NT2/D1 (cell line): ENCODE measurements around the gene BGLAP.

Source experiments
- DNase-seq: peaks from one replicate; pipeline ENCODE4 v3.0.0-alpha.2; 2011; ENCODE audit warnings: low read depth, low spot score
- H3K27me3 ChIP-seq: 2 replicates; pipeline ENCODE4 v1.6.0; 2011; ENCODE audit warnings: mild to moderate bottlenecking; ENCODE audit not compliant: insufficient read length, insufficient read depth
- H3K36me3 ChIP-seq: 2 replicates; pipeline ENCODE4 v1.6.1; 2011; ENCODE audit warnings: mild to moderate bottlenecking, low read length, mixed read lengths; ENCODE audit not compliant: insufficient read depth, insufficient read length
- H3K4me1 ChIP-seq: 2 replicates; pipeline ENCODE4 v1.5.1; 2011; ENCODE audit not compliant: insufficient read depth, insufficient read length
- H3K4me3 ChIP-seq: 2 replicates; pipeline ENCODE4 v1.5.1; 2011; ENCODE audit warnings: low read depth; ENCODE audit not compliant: insufficient read length
- H3K9ac ChIP-seq: 2 replicates; pipeline ENCODE4 v1.6.0; 2011; ENCODE audit warnings: low read depth; ENCODE audit not compliant: insufficient read length
- H3K9me3 ChIP-seq: 2 replicates; pipeline ENCODE4 v1.5.1; 2011; ENCODE audit warnings: mild to moderate bottlenecking, low read length; ENCODE audit not compliant: insufficient read depth
- SUZ12 ChIP-seq: IDR thresholded peaks from 2 replicates; pipeline ENCODE4 v1.6.1; 2011; ENCODE audit not compliant: insufficient read length, insufficient read depth; ENCODE audit errors: extremely low read depth
- YY1 ChIP-seq: IDR thresholded peaks from 2 replicates; pipeline ENCODE4 v1.6.1; 2011; ENCODE audit not compliant: insufficient read length, insufficient read depth
- ZNF274 ChIP-seq: IDR thresholded peaks from 2 replicates; pipeline ENCODE4 v1.6.1; 2011; ENCODE audit warnings: mild to moderate bottlenecking, low read depth, low read length

The BGLAP gene

GRCh38 chr1:156283521-156283920, 41.5 kb downstream of the BGLAP start:
- peak overlapping the region; percentile 95 for H3K9ac ChIP-seq
- no peak for TF ChIP-seq YY1
- no peak for TF ChIP-seq SUZ12
- no peak for TF ChIP-seq ZNF274
- DNase-seq: no peak

GRCh38 chr1:156284112-156284511, 42.1 kb downstream of the BGLAP start, which contains the start of gene TMEM79:
Gene TMEM79, plus strand, starts transcription at chr1:156284325. Its CDS starts 902 bp downstream, at chr1:156285227.
- peak within 1 kb of the TSS; percentile 95 for H3K9ac ChIP-seq
- peaks cover 75% of the 10 kb centered on the region for H3K36me3 ChIP-seq
- H3K4me3 ChIP-seq: peak within 1 kb of the TSS; percentile 80
- no peaks in the 10 kb centered on the region for H3K27me3 ChIP-seq
- no peak for TF ChIP-seq ZNF274
- TF ChIP-seq YY1: no peak
- no peak for TF ChIP-seq SUZ12
- peaks cover 8% of the 10 kb centered on the region for H3K4me1 ChIP-seq
- no peaks in the 10 kb centered on the region for H3K9me3 ChIP-seq
- DNase-seq: no peak

More at GRCh38 chr1:156283521-156283920, 41.5 kb downstream of the BGLAP start:
- H3K27me3 ChIP-seq: no peaks in the 10 kb centered on the region
- no peaks in the 10 kb centered on the region for H3K9me3 ChIP-seq
- H3K4me1 ChIP-seq: peaks cover 8% of the 10 kb centered on the region
- peak overlapping the region; percentile 80 for H3K4me3 ChIP-seq
- H3K36me3 ChIP-seq: peaks cover 76% of the 10 kb centered on the region

GRCh38 chr1:156284757-156285156, 42.8 kb downstream of the BGLAP start:
- DNase-seq: no peak
- Histone ChIP-seq H3K36me3 (peaks cover 73% of the 10 kb centered on the region), H3K4me3 (no peak overlapping the region), H3K9me3 (no peaks in the 10 kb centered on the region), H3K9ac (no peak overlapping the region), H3K4me1 (peaks cover 8% of the 10 kb centered on the region), H3K27me3 (no peaks in the 10 kb centered on the region)
- TF ChIP-seq YY1 (no peak), SUZ12 (no peak), ZNF274 (no peak)

- peaks cover 4% of the 10 kb centered on the region for H3K4me1 ChIP-seq
- H3K9me3 ChIP-seq: no peaks in the 10 kb centered on the region
- no peak overlapping the region for H3K9ac ChIP-seq
- TF ChIP-seq SUZ12: no peak
- no peak for TF ChIP-seq YY1
- no peak for TF ChIP-seq ZNF274
- H3K4me3 ChIP-seq: no peak overlapping the region
- H3K36me3 ChIP-seq: peaks cover 72% of the 10 kb centered on the region
- H3K27me3 ChIP-seq: no peaks in the 10 kb centered on the region
- no peak for DNase-seq
Observed at GRCh38 chr1:156285437-156285836, 43.5 kb downstream of the BGLAP start.

GRCh38 chr1:156286061-156286460, 44.1 kb downstream of the BGLAP start:
- H3K36me3 ChIP-seq: peaks cover 66% of the 10 kb centered on the region
- TF ChIP-seq SUZ12 (no peak), ZNF274 (no peak), YY1 (no peak)
- H3K4me3 ChIP-seq: no peak overlapping the region
- H3K9me3 ChIP-seq: no peaks in the 10 kb centered on the region
- H3K27me3 ChIP-seq: no peaks in the 10 kb centered on the region
- H3K9ac ChIP-seq: no peak overlapping the region
- no peak for DNase-seq
- peaks cover 3% of the 10 kb centered on the region for H3K4me1 ChIP-seq

- Histone ChIP-seq H3K9ac (no peak overlapping the region), H3K9me3 (no peaks in the 10 kb centered on the region), H3K36me3 (peaks cover 76% of the 10 kb centered on the region), H3K4me1 (peaks cover 9% of the 10 kb centered on the region), H3K27me3 (no peaks in the 10 kb centered on the region), H3K4me3 (no peak overlapping the region)
- TF ChIP-seq SUZ12 (no peak), YY1 (no peak), ZNF274 (no peak)
- no peak for DNase-seq
Observed at GRCh38 chr1:156289857-156290256, 47.9 kb downstream of the BGLAP start.

- peaks cover 9% of the 10 kb centered on the region for H3K4me1 ChIP-seq
- H3K36me3 ChIP-seq: peaks cover 61% of the 10 kb centered on the region
- DNase-seq: peak; percentile 63
- no peaks in the 10 kb centered on the region for H3K27me3 ChIP-seq
- TF ChIP-seq SUZ12 (no peak), ZNF274 (no peak), YY1 (no peak)
- H3K4me3 ChIP-seq: peak overlapping the region; percentile 2
- peak overlapping the region; percentile 58 for H3K9ac ChIP-seq
- no peaks in the 10 kb centered on the region for H3K9me3 ChIP-seq
Observed at GRCh38 chr1:156291226-156292061, 49.5 kb downstream of the BGLAP start.
